IMR-90 (cell line): Measurements from ENCODE around the gene UNC5A. TPM values are rescaled to one million over a fixed set of nuclear protein-coding genes. Genes with fewer than 3 reads are reported as not detected.

Experiments
- ATAC-seq: fragments of 200-7000 bp; cut with Tn5 transposase; 2 replicates; pipeline ENCODE4 v1.9.1; 2020; ENCODE audit warnings: low read depth, mild to moderate bottlenecking, moderate library complexity
- BruUV-seq: library from RNA; stranded (reverse); fragments of 400-500 nt; replicated peaks from 2 replicates; lab custom pipeline; 2021; lab: Mats Ljungman, UMichigan
- CTCF ChIA-PET: fragments of 300-600 bp; formaldehyde crosslinking; extraction: SDS; loops from one replicate; lab custom pipeline; 2021; ENCODE audit warnings: antibody characterized with exemption; lab: Yijun Ruan, JAX
- POLR2A ChIA-PET: fragments of 300-600 bp; sonication (Branson Sonifier 250); formaldehyde crosslinking; loops from one replicate; lab custom pipeline; 2022; ENCODE audit warnings: antibody characterized with exemption; ENCODE audit not compliant: unreplicated experiment; lab: Charles Lee
- DNase-seq: peaks from one replicate; pipeline ENCODE4 v3.0.0; 2013
- H2AFZ ChIP-seq: replicated peaks from 2 replicates; pipeline ENCODE3; 2013; ENCODE audit warnings: low read length, mild to moderate bottlenecking; ENCODE audit not compliant: poor library complexity
- H2AK5ac ChIP-seq: 2 replicates; pipeline ENCODE4 v1.6.1; 2013; ENCODE audit warnings: low read depth, low read length, inconsistent platforms
- H2AK9ac ChIP-seq: replicated peaks from 2 replicates; pipeline ENCODE3; 2013; ENCODE audit warnings: mild to moderate bottlenecking, low read depth, low read length, moderate library complexity; ENCODE audit not compliant: poor library complexity
- H2BK120ac ChIP-seq: 2 replicates; pipeline ENCODE4 v1.6.1; 2013; ENCODE audit warnings: low read depth, low read length, inconsistent platforms
- H2BK15ac ChIP-seq: 3 replicates; pipeline ENCODE4 v1.6.1; 2013; ENCODE audit warnings: low read depth, low read length, inconsistent platforms
- H2BK20ac ChIP-seq: 2 replicates; pipeline ENCODE4 v1.6.1; 2013; ENCODE audit warnings: low read depth, mild to moderate bottlenecking, inconsistent platforms, low read length, moderate library complexity
- H2BK5ac ChIP-seq: 2 replicates; pipeline ENCODE4 v1.6.1; 2013; ENCODE audit warnings: mild to moderate bottlenecking, low read depth, low read length, inconsistent platforms; ENCODE audit not compliant: poor library complexity, severe bottlenecking
- H3K14ac ChIP-seq: replicated peaks from 2 replicates; pipeline ENCODE4 v1.6.1; 2013; ENCODE audit warnings: low read depth, low read length, inconsistent platforms
- H3K18ac ChIP-seq: 2 replicates; pipeline ENCODE4 v1.6.1; 2013; ENCODE audit warnings: low read depth, low read length, control low read depth
- H3K23ac ChIP-seq: 2 replicates; pipeline ENCODE4 v1.6.1; 2013; ENCODE audit warnings: low read depth, low read length, inconsistent platforms
- H3K27ac ChIP-seq: 2 replicates; pipeline ENCODE4 v1.5.1; 2013; ENCODE audit warnings: mild to moderate bottlenecking, control low read depth, low read length; ENCODE audit not compliant: insufficient read depth
- H3K27me3 ChIP-seq: 2 replicates; pipeline ENCODE4 v1.6.1; 2013; ENCODE audit warnings: low read length; ENCODE audit not compliant: control insufficient read depth, insufficient read depth
- H3K36me3 ChIP-seq: 2 replicates; pipeline ENCODE4 v1.6.1; 2013; ENCODE audit warnings: low read length, mixed read lengths; ENCODE audit not compliant: control insufficient read depth, insufficient read depth
- H3K4ac ChIP-seq: 2 replicates; pipeline ENCODE4 v1.6.1; 2013; ENCODE audit warnings: low read depth, low read length, inconsistent platforms
- H3K4me1 ChIP-seq: 2 replicates; pipeline ENCODE4 v1.6.1; 2013; ENCODE audit warnings: low read length, mixed read lengths; ENCODE audit not compliant: control insufficient read depth, insufficient read depth
- H3K4me2 ChIP-seq: 2 replicates; pipeline ENCODE4 v1.6.1; 2013; ENCODE audit warnings: low read depth, mild to moderate bottlenecking, control low read depth, low read length, moderate library complexity
- H3K4me3 ChIP-seq: 2 replicates; pipeline ENCODE4 v1.5.1; 2013; ENCODE audit warnings: low read depth, mild to moderate bottlenecking, control low read depth, low read length, moderate library complexity; ENCODE audit not compliant: insufficient read depth
- H3K56ac ChIP-seq: 2 replicates; pipeline ENCODE4 v1.6.1; 2013; ENCODE audit warnings: low read length, inconsistent platforms; ENCODE audit not compliant: insufficient read depth; ENCODE audit errors: extremely low read depth
- H3K79me1 ChIP-seq, 2 experiments: 2 replicates each; pipeline ENCODE4 v1.6.1; 2013; ENCODE audit warnings: low read length in 2 of 2, inconsistent platforms in 1 of 2, low read depth in 1 of 2
- H3K9ac ChIP-seq: 2 replicates; pipeline ENCODE4 v1.6.1; 2013; ENCODE audit warnings: low read depth, low read length, control low read depth
- H3K9me1 ChIP-seq: 2 replicates; pipeline ENCODE4 v1.6.1; 2013; ENCODE audit warnings: low read length, inconsistent platforms; ENCODE audit not compliant: insufficient read depth
- H3K9me3 ChIP-seq: 2 replicates; pipeline ENCODE4 v1.6.1; 2013; ENCODE audit warnings: low read length; ENCODE audit not compliant: control insufficient read depth, insufficient read depth
- H4K20me1 ChIP-seq: 2 replicates; pipeline ENCODE4 v1.6.1; 2013; ENCODE audit warnings: low read length, inconsistent platforms; ENCODE audit not compliant: insufficient read depth
- H4K5ac ChIP-seq: 2 replicates; pipeline ENCODE4 v1.6.1; 2013; ENCODE audit warnings: mild to moderate bottlenecking, low read depth, low read length, control low read depth
- H4K8ac ChIP-seq, 2 experiments: 2 replicates each; pipeline ENCODE4 v1.6.1; 2013; ENCODE audit warnings: low read depth in 2 of 2, low read length in 2 of 2, control low read depth in 1 of 2, inconsistent platforms in 1 of 2
- H4K91ac ChIP-seq: 2 replicates; pipeline ENCODE4 v1.6.1; 2013; ENCODE audit warnings: low read depth, low read length, inconsistent platforms; ENCODE audit not compliant: insufficient read depth
- CEBPB ChIP-seq: IDR thresholded peaks from 2 replicates; pipeline ENCODE4 v1.6.1; 2012; ENCODE audit warnings: low read depth, low read length, improper control_type of control experiment
- CHD1 ChIP-seq: IDR thresholded peaks from 2 replicates; pipeline ENCODE4 v1.6.1; 2012; ENCODE audit warnings: low read depth, low read length, improper control_type of control experiment
- MAFK ChIP-seq: IDR thresholded peaks from 2 replicates; pipeline ENCODE4 v1.6.1; 2012; ENCODE audit warnings: low read depth, low read length, improper control_type of control experiment
- MAZ ChIP-seq: IDR thresholded peaks from 2 replicates; pipeline ENCODE4 v1.6.1; 2012; ENCODE audit warnings: low read depth, mild to moderate bottlenecking, low read length, improper control_type of control experiment, moderate library complexity, borderline replicate concordance
- NFE2L2 ChIP-seq: fragments of 150-350 bp; IDR thresholded peaks from 2 replicates; pipeline ENCODE4 v1.6.1; 2016; ENCODE audit warnings: low read depth, mild to moderate bottlenecking, low read length
- POLR2A ChIP-seq: IDR thresholded peaks from 2 replicates; pipeline ENCODE4 v1.6.1; 2012; ENCODE audit warnings: mild to moderate bottlenecking, low read depth, low read length
- RAD21 ChIP-seq: IDR thresholded peaks from 2 replicates; pipeline ENCODE4 v1.6.1; 2012; ENCODE audit warnings: low read length, improper control_type of control experiment
- RCOR1 ChIP-seq: IDR thresholded peaks from 2 replicates; pipeline ENCODE4 v1.6.1; 2012; ENCODE audit warnings: mild to moderate bottlenecking, low read length, improper control_type of control experiment; ENCODE audit not compliant: insufficient replicate concordance
- USF2 ChIP-seq: fragments of 150-350 bp; IDR thresholded peaks from 2 replicates; pipeline ENCODE4 v1.6.1; 2017; ENCODE audit warnings: mild to moderate bottlenecking, antibody characterized with exemption, low read length, low read depth
- WGBS, 2 experiments: methylation state at CpG; one replicate each; pipeline versions ENCODE4 v1.1.5 to v1.1.7; 2013; ENCODE audit warnings: missing lambda C conversion rate in 2 of 2; ENCODE audit not compliant: insufficient read length in 1 of 2; ENCODE audit errors: extremely low coverage in 2 of 2; 5-methylcytosine and 5-hydroxymethylcytosine counted together
- dilution Hi-C: fragments of 300-500 bp; cut with HindIII; formaldehyde crosslinking; loops from one replicate; pipeline ENCODE4 v1.14.3; 2018; ENCODE audit warnings: low sequenced_read_pairs; ENCODE audit not compliant: unreplicated experiment
- in situ Hi-C: fragments of 300-500 bp; cut with MboI; formaldehyde crosslinking; loops from 3 replicates; pipeline ENCODE4 v1.14.3; 2019; ENCODE audit warnings: low sequenced_read_pairs, inconsistent platforms, mixed read lengths
- intact Hi-C: fragments of 100-400 bp; cut with micrococcal nuclease; formaldehyde crosslinking; loops from 2 replicates; pipeline ENCODE4 v1.10.0; 2022
- polyA plus RNA-seq, 3 experiments: library from polyadenylated mRNA; depleted of rRNA; stranded (reverse); fragments of >200 nt; gene quantifications; 2 replicates each; pipeline ENCODE4 v1.2.3, GENCODE V29; 2012; ENCODE audit warnings: low replicate concordance in 1 of 3
- total RNA-seq: library from RNA; depleted of rRNA; stranded (reverse); fragments of >200 nt; gene quantifications from 2 replicates; pipeline ENCODE4 v1.2.3, GENCODE V29; 2012
- TF ChIP-seq, protein P1 (sequence below): fragments of 150-350 bp; IDR thresholded peaks from 2 replicates; pipeline ENCODE4 v1.6.1; 2016; ENCODE audit warnings: low read depth, mild to moderate bottlenecking, low read length, moderate library complexity, borderline replicate concordance

UNC5A gene
- total and polyA plus RNA-seq, 2 of the 4 experiments (the other 2 are of a cell fraction), result not detected

- Histone ChIP-seq H4K20me1 (no peaks in the 10 kb centered on the region), H3K56ac (no peak overlapping the region), H3K4ac (no peak overlapping the region), H3K14ac (no peak overlapping the region), H2AK5ac (no peak overlapping the region), H3K9me1 (no peaks in the 10 kb centered on the region; the same call in 1 of the 2 replicates), H2BK5ac (no peak overlapping the region), H3K27me3 (peaks cover 29% of the 10 kb centered on the region), H3K4me1 (no peaks in the 10 kb centered on the region), H2AFZ (no peak overlapping the region), H3K18ac (no peak overlapping the region), H4K8ac (no peak overlapping the region), H4K5ac (no peak overlapping the region), H3K79me1 (no peaks in the 10 kb centered on the region), H3K9ac (no peak overlapping the region), H3K4me2 (no peak overlapping the region), H3K36me3 (no peaks in the 10 kb centered on the region), H3K27ac (no peak overlapping the region), H4K91ac (no peak overlapping the region), H3K23ac (no peak overlapping the region), H3K4me3 (no peak overlapping the region), H2BK15ac (no peak overlapping the region), H2BK20ac (no peak overlapping the region), H2BK120ac (no peak overlapping the region), H3K9me3 (no peaks in the 10 kb centered on the region), H2AK9ac (no peak overlapping the region)
- dilution Hi-C loops, result no loop called here
- no peak for ATAC-seq
- POLR2A ChIA-PET, result no interaction called here
- intact Hi-C loops, result no loop called here
- in situ Hi-C loops, result no loop called here
- 81% methylated on average over 8 of the region's 12 CpGs; no CpG with 5 or more reads in 1 of the 2 experiments for WGBS, 2 experiments
- no peak for DNase-seq
- no TSS peak for BruUV-seq
- no peak for TF ChIP-seq CEBPB
- no peak for TF ChIP-seq NFE2L2
- no peak for TF ChIP-seq MAFK
- TF ChIP-seq MAZ, result no peak
- TF ChIP-seq, protein P1, sequence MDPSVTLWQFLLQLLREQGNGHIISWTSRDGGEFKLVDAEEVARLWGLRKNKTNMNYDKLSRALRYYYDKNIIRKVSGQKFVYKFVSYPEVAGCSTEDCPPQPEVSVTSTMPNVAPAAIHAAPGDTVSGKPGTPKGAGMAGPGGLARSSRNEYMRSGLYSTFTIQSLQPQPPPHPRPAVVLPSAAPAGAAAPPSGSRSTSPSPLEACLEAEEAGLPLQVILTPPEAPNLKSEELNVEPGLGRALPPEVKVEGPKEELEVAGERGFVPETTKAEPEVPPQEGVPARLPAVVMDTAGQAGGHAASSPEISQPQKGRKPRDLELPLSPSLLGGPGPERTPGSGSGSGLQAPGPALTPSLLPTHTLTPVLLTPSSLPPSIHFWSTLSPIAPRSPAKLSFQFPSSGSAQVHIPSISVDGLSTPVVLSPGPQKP, result no peak
- no peak for TF ChIP-seq POLR2A
- no peak for TF ChIP-seq RCOR1
- no peak for TF ChIP-seq RAD21
- TF ChIP-seq CHD1, result no peak
- no peak for TF ChIP-seq USF2
- CTCF ChIA-PET, result no interaction called here
These were observed 10.9 kb upstream of the UNC5A start for GRCh38 chr5:176799488-176799887.
